Measurements from ENCODE around the gene CLP1.
"Not testable (repeated sequence)": the region's sequence is repeated elsewhere in the genome, so short reads cannot be mapped to it uniquely, and the experiment has no call there.

CLP1 gene

DNA sequence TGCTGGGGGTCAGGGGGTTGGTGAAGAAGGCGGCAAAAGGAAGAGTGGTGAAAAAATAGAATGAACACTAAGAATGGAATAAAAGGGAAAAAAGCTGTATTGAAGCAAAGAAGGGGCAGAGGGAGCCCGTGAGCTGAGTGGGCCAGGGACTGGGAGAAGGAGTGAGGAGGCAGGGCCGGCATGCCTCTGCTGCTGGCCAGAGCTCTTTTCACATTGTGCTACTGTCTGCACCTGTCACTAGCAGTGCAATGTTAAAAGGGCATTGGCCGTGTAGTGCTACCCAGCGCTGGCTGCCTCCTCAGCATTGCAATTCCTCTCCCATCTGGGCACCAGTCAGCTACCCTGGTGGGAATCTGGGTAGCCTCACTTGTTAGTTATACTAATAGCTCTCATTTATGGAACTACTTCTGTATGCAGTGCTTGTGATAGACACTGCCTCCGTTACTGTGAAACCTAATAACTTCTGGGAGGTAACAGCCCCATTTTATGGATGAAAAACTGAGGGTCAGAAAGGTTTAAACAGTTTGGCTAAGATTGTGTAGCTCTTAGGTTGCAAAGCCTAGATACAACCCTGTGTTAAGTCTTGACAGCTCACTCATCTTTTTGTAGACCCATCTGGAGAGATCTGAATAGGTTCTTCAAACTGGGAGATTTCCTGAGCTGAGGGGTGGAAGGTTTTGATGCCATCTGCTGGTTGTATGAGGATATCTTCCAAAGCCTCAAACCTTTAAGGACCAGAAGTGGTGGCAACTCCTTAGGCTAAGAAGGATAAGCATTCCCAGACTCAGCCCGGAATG is 16.4 kb upstream of the CLP1 start:
- no peak for DNase-seq

DNA sequence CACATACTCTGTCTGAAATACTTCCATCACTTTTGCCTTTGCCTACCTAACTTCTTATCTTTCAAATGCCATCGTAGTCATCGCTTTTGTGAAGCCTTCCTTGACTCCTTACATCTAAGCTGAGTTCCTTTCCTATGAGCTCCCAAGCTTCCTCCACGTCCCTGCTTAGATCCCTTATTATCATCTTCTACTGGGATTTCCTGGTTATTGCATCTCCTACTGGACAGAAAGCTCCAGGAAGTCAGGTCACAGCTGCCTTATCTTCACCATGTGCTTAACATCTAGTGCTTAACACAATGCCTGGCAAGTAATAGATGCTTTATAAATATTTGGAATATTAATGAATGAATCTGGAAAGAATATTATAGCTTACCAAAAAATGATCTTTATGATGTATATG is 13.8 kb upstream of the CLP1 start:
- DNase-seq, result no peak

- no peak for DNase-seq
These were observed 12.5 kb upstream of the CLP1 start for GRCh38 chr11:57644748-57645688.

GRCh38 chr11:57645689-57646085 is 11.9 kb upstream of the CLP1 start:
- no peak for DNase-seq

GRCh38 chr11:57646194-57646798 is 11.3 kb upstream of the CLP1 start:
- no peak for DNase-seq

- no peak for DNase-seq
These were observed 10.7 kb upstream of the CLP1 start for GRCh38 chr11:57646799-57647303.

- DNase-seq, result no peak
These were observed 10.2 kb upstream of the CLP1 start for GRCh38 chr11:57647372-57647771.

DNA sequence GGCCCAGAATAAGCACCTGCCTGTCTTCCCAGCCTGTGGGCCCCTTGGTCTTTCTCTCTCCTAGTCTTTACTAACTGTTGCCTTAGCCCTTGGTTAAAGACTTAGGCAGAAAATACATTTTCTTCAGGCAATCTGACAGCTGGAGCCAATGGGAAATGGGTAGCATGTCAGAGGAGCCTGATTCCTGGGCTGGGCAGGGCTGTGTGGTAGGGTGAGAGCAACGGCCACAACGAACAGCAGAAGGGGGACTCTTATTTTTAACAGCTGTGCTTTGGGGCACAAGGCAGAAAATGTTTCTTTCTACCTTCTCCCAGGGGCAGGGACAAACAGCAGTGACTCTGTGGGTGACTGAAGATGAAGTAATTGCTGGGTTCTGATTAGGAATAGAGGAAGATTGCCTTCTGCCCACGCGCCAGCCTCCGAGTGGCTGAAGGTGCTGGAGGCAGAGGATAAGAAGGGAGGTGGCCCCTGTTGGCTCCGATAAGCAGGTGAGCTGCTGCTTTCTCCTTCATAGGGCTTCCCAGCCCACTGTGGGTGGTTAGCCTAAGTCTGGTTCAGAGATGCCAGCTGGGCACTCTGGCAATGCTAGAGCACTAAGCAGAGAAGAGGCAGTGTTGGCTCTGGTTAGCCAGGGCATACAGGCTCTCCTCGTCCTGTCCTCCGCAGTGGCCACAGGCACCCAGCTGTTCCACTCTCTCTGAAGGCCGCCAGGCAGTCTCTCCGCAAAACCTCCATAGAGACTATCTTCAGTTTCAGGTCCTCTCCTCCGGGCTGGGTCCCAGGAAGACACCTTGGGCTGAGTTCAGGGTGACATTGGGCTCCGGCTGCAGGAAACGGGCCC is 9.4 kb upstream of the CLP1 start:
- no peak for DNase-seq

DNA sequence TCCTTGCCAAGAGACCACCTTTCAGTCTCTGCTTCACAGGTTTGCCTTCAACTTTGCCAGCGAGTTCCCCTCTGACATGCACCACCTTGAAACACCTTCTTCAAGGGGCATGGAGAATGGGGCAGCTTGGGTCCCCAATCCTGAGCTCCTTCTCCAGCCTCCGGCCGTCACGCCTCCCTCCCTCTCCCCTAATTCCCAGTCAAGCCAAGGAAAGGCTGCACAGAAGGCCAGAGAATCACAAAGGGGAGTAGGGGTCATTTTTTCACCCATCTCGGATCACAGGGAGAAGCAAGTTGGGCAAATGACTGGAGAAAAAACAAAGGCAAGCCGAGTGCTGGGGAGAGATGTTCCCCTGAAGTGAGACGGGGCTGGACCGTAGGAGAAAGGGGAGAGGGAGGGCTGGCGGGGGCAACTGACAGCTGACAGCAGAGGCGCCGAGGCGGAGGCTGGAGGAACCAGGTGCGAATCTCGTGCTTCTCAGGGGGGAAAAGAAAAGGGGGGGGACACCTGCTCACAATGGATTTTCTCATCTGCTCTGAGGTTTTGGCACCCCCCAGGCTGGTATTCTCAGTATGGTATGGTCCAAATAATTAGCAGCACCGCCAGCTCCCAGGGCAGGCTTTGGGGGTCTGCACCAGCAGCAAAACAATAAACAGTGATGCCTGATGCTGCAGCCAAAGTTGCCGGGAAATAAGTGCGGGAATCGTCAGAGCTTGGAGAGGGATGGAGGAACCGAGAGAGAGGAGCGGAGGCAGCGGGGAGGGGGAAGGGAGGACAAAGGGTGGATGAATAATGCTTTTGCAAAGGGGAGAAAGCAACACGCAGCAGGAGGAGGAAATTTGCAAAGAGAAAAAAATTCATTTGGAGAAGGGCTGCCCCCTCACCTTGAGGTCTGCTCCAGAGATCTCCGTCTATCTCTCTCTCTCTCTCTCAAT is 8.5 kb upstream of the CLP1 start:
- no peak for DNase-seq

DNA sequence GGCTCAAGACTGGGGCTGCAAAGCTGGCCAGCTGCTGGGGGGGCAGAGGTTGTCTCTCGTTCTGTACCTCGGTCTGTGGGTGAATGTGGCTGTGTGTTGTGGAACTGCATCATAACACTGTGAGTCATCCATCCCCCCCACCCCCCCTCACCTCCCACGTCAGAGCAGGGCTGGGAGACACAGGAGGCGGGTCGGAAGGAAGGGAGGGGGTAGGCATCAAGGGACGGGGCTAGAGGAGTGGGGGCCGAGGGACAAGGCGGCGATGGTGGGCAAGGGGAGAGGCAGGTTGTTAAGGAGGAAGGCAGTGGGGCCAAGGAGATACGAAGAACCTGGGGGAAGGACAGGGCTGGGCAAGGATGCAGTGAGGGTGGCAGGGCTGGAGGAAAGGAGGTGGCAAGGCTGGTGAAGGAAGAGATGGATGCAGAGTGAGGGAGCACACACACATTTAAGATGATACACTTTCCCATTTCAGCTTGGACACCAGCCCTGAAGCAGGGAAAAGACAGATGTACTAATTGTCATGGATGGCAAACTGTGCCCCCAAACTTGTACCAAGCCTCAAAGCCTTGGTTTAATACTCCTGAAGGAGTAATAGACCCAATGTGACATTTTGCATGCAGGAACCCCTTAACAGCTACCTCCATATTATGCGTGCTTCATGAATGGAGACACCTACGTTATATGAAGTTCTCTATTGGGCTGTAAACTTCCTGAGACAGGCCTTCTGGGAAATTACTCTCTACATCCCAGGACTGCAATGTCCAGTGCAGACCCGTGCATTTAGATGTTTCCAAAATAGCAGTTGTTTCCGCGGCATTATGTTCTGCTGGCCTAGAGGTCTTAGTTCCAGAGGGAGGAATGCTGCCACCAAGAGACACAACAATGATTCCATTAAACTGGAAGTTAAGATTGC is 7.5 kb upstream of the CLP1 start, which contains the start of gene YPEL4:
TSS of gene YPEL4 (minus strand) at position 87 of the 913 bp plus-strand sequence. CDS start 2,805 bp downstream, outside the sequence.
- DNase-seq, result no peak

GRCh38 chr11:57650739-57651090 is 6.8 kb upstream of the CLP1 start:
- DNase-seq, result no peak

- no peak for DNase-seq
These were observed 6.2 kb upstream of the CLP1 start for GRCh38 chr11:57651408-57651807.

GRCh38 chr11:57652230-57652629 is 5.3 kb upstream of the CLP1 start:
- DNase-seq, result not testable (repeated sequence)

DNA sequence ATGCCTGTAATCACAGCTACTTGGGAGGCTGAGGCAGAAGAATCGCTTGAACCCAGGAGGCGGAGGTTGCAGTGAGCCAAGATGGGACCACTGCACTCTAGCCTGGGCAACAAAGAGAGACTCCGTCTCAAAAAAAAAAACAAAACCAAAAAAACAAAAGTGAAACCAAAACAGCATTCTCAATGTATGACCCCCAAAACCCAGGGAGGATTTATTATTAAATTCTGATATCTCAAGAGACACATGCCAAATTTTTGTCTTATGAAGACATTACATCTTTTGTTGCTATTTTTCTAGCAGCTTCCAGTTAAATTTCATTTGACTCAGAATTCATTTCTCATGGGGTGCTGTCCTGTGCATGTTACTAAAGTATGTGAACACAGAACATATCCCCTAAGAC is 4.9 kb upstream of the CLP1 start:
- no peak for DNase-seq

DNA sequence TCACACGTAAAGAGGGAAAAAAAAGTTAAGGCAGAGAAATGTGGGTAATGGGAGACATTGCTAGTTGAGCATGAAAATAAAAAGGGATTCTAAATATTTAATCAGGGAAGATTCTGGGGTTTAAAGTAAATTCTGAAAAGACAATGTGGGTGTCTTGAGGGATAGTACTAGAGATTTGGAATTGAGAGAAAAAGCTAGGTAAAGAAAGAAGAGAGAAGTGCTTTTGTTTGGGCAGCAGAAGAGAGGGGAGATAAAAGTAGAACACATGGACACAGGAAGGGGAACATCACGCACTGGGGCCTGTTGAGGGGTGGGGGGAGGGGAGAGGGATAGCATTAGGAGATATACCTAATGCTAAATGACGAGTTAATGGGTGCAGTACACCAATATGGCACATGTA is 4.4 kb upstream of the CLP1 start:
- no peak for DNase-seq

GRCh38 chr11:57656885-57657193 is 723 bp upstream of the CLP1 start:
- no peak for DNase-seq

DNA sequence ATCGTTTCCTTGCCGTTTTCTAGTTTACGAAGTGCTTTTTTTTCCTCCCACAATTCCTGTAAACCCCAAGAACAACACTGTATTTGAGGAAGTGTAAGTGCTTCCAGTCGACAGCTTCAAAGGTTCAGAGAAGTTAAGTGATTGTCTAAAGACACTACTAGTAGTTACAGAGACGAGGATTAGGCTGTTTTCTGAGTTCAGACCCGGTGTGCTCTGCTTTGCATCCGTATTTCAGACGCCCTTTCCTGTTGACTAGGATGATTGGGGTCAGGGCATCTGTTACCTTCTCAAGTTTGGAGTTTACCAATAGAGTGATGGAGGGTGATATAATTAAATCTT is 430 bp downstream of the CLP1 start:
- DNase-seq, result no peak

DNA sequence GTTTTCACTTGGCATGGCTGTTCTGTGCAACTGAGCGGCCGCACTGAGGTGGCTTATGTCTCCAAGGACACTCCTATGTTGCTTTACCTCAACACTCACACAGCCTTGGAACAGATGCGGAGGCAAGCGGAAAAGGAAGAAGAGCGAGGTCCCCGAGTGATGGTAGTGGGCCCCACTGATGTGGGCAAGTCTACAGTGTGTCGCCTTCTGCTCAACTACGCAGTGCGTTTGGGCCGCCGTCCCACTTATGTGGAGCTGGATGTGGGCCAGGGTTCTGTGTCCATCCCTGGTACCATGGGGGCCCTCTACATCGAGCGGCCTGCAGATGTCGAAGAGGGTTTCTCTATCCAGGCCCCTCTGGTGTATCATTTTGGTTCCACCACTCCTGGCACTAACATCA is 2.1 kb downstream of the CLP1 start:
- no peak for DNase-seq

- no peak for DNase-seq
These were observed 5.3 kb downstream of the CLP1 start for GRCh38 chr11:57662893-57663292.

- no peak for DNase-seq
These were observed 6.4 kb downstream of the CLP1 start for GRCh38 chr11:57663975-57664374.
